Neuronal stem cell (in vitro differentiated cells): ENCODE data around the gene SLTM. TPM values are rescaled to one million over a fixed set of nuclear protein-coding genes. Genes with fewer than 3 reads are reported as not detected.
"Not testable (repeated sequence)": the region's sequence is repeated elsewhere in the genome, so short reads cannot be mapped to it uniquely, and the experiment has no call there.

Experiments used
- DNase-seq: peaks from one replicate; pipeline ENCODE4 v3.0.0-alpha.2; 2013; ENCODE audit warnings: low spot score
- H2AFZ ChIP-seq: one replicate; pipeline ENCODE4 v1.6.1; 2013; ENCODE audit warnings: mild to moderate bottlenecking, low read length, inconsistent platforms
- H2AK5ac ChIP-seq: 2 replicates; pipeline ENCODE4 v1.6.1; 2013; ENCODE audit warnings: low read depth, mild to moderate bottlenecking, inconsistent platforms, low read length, moderate library complexity, mixed read lengths
- H2BK120ac ChIP-seq: 2 replicates; pipeline ENCODE4 v1.6.1; 2013; ENCODE audit warnings: low read depth, mild to moderate bottlenecking, inconsistent platforms, low read length, moderate library complexity, mixed read lengths
- H2BK12ac ChIP-seq: one replicate; pipeline ENCODE4 v1.6.1; 2013; ENCODE audit warnings: low read length, inconsistent platforms
- H2BK15ac ChIP-seq: 2 replicates; pipeline ENCODE4 v1.6.1; 2013; ENCODE audit warnings: mild to moderate bottlenecking, low read length, inconsistent platforms, mixed read lengths
- H2BK5ac ChIP-seq: one replicate; pipeline ENCODE4 v1.6.1; 2013; ENCODE audit warnings: inconsistent platforms, mild to moderate bottlenecking, low read length, moderate library complexity
- H3K14ac ChIP-seq: one replicate; pipeline ENCODE4 v1.6.1; 2013; ENCODE audit warnings: low read length, inconsistent platforms
- H3K18ac ChIP-seq: 2 replicates; pipeline ENCODE4 v1.6.1; 2013; ENCODE audit warnings: low read length, inconsistent platforms
- H3K23ac ChIP-seq: 2 replicates; pipeline ENCODE4 v1.6.1; 2013; ENCODE audit warnings: low read depth, mild to moderate bottlenecking, mixed read lengths, low read length, inconsistent platforms; ENCODE audit not compliant: poor library complexity
- H3K27ac ChIP-seq: replicated peaks from 3 replicates; pipeline ENCODE4 v1.5.1; 2013; ENCODE audit warnings: low read length, inconsistent platforms
- H3K27me3 ChIP-seq, 3 experiments: 2 replicates each; pipeline ENCODE4 v1.6.1; 2013; ENCODE audit warnings: low read length in 3 of 3, mild to moderate bottlenecking in 2 of 3, inconsistent platforms in 1 of 3, low read depth in 1 of 3, mixed read lengths in 1 of 3, moderate library complexity in 1 of 3; ENCODE audit not compliant: control insufficient read depth in 3 of 3, insufficient read depth in 3 of 3
- H3K36me3 ChIP-seq, 2 donors: replicated peaks in 1 of 2; 2 replicates each; pipeline ENCODE4 v1.6.1; 2013; ENCODE audit warnings: low read length in 2 of 2; ENCODE audit not compliant: control insufficient read depth in 2 of 2, insufficient read depth in 2 of 2
- H3K4ac ChIP-seq: 2 replicates; pipeline ENCODE4 v1.6.1; 2013; ENCODE audit warnings: inconsistent platforms, mild to moderate bottlenecking, low read length, moderate library complexity
- H3K4me1 ChIP-seq, 2 donors: 1 replicate in 1 of 2; 2 replicates in 1 of 2; pipeline ENCODE4 v1.6.1; 2013; ENCODE audit warnings: low read length in 2 of 2, low read depth in 1 of 2; ENCODE audit not compliant: control insufficient read depth in 2 of 2, insufficient read depth in 1 of 2
- H3K4me2 ChIP-seq: one replicate; pipeline ENCODE4 v1.6.1; 2013; ENCODE audit warnings: mild to moderate bottlenecking, low read length, inconsistent platforms; ENCODE audit not compliant: insufficient read depth, poor library complexity, severe bottlenecking
- H3K4me3 ChIP-seq, 2 donors: 2 replicates each; pipeline ENCODE4 v1.5.1; 2013; ENCODE audit warnings: low read length in 2 of 2, mild to moderate bottlenecking in 2 of 2, inconsistent platforms in 1 of 2, moderate library complexity in 1 of 2
- H3K79me1 ChIP-seq: one replicate; pipeline ENCODE4 v1.6.1; 2013; ENCODE audit warnings: low read depth, mild to moderate bottlenecking, inconsistent platforms, low read length, moderate library complexity
- H3K9ac ChIP-seq: one replicate; pipeline ENCODE4 v1.6.1; 2013; ENCODE audit warnings: mild to moderate bottlenecking, low read depth, low read length, inconsistent platforms; ENCODE audit not compliant: poor library complexity
- H3K9me3 ChIP-seq, 2 donors: replicated peaks in 1 of 2; 2 replicates each; pipeline versions ENCODE3 to v1.6.1; 2013; ENCODE audit warnings: low read length in 2 of 2, mild to moderate bottlenecking in 2 of 2, inconsistent platforms in 1 of 2, low read depth in 1 of 2, mixed read lengths in 1 of 2, moderate library complexity in 1 of 2; ENCODE audit not compliant: control insufficient read depth in 2 of 2, insufficient read depth in 1 of 2
- H4K8ac ChIP-seq: one replicate; pipeline ENCODE4 v1.6.1; 2013; ENCODE audit warnings: low read depth, mild to moderate bottlenecking, inconsistent platforms, low read length, moderate library complexity
- H4K91ac ChIP-seq: one replicate; pipeline ENCODE4 v1.6.1; 2013; ENCODE audit warnings: low read length, low read depth, mild to moderate bottlenecking, inconsistent platforms; ENCODE audit not compliant: poor library complexity
- WGBS, 2 donors: extraction: QIAGEN DNeasy Blood & Tissue Kit; methylation state at CpG; one replicate each; pipeline ENCODE4 v1.1.7; 2013; ENCODE audit warnings: missing lambda C conversion rate in 2 of 2, mixed read lengths in 1 of 2; ENCODE audit not compliant: insufficient read length in 2 of 2, insufficient replicate concordance in 1 of 2; ENCODE audit errors: extremely low coverage in 2 of 2; 5-methylcytosine and 5-hydroxymethylcytosine counted together
- small RNA-seq: library from polyadenylated mRNA; stranded (forward); fragments of <200 nt; extraction: miRNeasy Mini kit (QIAGEN cat#:217004); gene quantifications from one replicate; pipeline ENCODE3, GENCODE V24; 2013; ENCODE audit not compliant: insufficient read depth

SLTM gene

GRCh38 chr15:58839485-58839884 is 94.0 kb downstream of the SLTM start:
- WGBS, 2 donors: no CpG with 5 or more reads among the region's 1 CpG
- DNase-seq: no peak
- Histone ChIP-seq H2BK120ac (no peak overlapping the region), H4K91ac (no peak overlapping the region), H3K4me2 (no peak overlapping the region), H3K14ac (no peak overlapping the region), H3K23ac (no peak overlapping the region), H3K4me3 (no peak overlapping the region), H2AFZ (no peak overlapping the region), H3K4me1 (no peaks in the 10 kb centered on the region), H2BK5ac (no peak overlapping the region), H2BK12ac (no peak overlapping the region), H3K4ac (no peak overlapping the region), H3K27me3 (no peaks in the 10 kb centered on the region), H3K79me1 (no peaks in the 10 kb centered on the region), H4K8ac (no peak overlapping the region), H3K9ac (no peak overlapping the region), H3K36me3 (peaks cover 0 to 16% of the 10 kb centered on the region in 2 donors), H3K27ac (no peak overlapping the region), H2BK15ac (no peak overlapping the region), H2AK5ac (no peak overlapping the region), H3K18ac (no peak overlapping the region), H3K9me3 (no peaks in the 10 kb centered on the region)

DNA sequence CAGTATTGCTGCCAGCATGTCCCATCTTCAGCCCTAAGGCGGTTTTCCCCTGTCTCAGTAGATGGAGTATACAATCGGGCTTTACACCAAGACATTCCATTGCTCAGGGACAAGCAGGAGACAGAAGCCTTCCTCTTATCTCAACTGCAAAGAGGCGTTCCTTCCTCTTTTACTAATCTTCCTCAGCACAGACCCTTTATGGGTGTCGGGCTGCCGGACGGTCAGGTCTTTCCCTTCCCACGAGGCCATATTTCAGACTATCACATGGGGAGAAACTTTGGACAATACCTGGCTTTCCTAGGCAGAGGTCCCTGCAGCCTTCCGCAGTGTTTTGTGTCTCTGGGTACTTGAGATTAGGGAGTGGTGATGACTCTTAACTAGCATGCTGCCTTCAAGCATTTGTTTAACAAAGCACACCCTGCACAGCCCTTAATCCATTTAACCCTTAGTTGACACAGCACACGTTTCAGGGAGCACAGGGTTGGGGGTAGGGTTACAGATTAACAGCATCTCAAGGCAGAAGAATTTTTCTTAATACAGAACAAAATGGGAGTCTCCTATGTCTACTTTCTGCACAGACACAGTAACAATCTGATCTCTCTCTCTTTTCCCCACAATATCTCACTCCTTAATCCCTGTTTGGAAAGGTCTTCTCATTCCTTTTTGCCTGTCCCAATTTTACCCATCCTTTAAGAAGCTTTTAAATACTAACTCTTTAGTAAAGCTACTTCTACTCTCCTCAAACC is 99.6 kb downstream of the SLTM start:
- Histone ChIP-seq H3K36me3 (peaks cover 0 to 41% of the 10 kb centered on the region in 2 donors), H3K4me3 (peak overlapping the region in 1 of 2 donors; percentile 52), H3K27ac (peak overlapping the region; percentile 51), H3K4me2 (peak overlapping the region; percentile 20)
- H2BK120ac ChIP-seq, H2BK5ac ChIP-seq, H4K91ac ChIP-seq, H3K4me1 ChIP-seq, H2AK5ac ChIP-seq, H3K79me1 ChIP-seq, H3K9ac ChIP-seq, H3K18ac ChIP-seq, H3K27me3 ChIP-seq, H2BK15ac ChIP-seq, DNase-seq, H3K14ac ChIP-seq, H3K4ac ChIP-seq, H2BK12ac ChIP-seq, H2AFZ ChIP-seq, H3K23ac ChIP-seq, H4K8ac ChIP-seq, H3K9me3 ChIP-seq: not testable (repeated sequence)
- WGBS, 2 donors: no CpG with 5 or more reads among the region's 9 CpGs

GRCh38 chr15:58830556-58830955 is 102.9 kb downstream of the SLTM start:
- WGBS, 2 donors: no CpG with 5 or more reads among the region's 2 CpGs
- Histone ChIP-seq H3K23ac (no peak overlapping the region), H3K9ac (no peak overlapping the region), H3K4me2 (no peak overlapping the region), H3K27ac (no peak overlapping the region), H2BK5ac (no peak overlapping the region), H3K9me3 (no peaks in the 10 kb centered on the region), H3K79me1 (no peaks in the 10 kb centered on the region), H2AFZ (no peak overlapping the region), H3K27me3 (no peaks in the 10 kb centered on the region), H4K91ac (no peak overlapping the region), H3K18ac (no peak overlapping the region), H3K14ac (no peak overlapping the region), H2AK5ac (no peak overlapping the region), H2BK12ac (no peak overlapping the region), H3K4me3 (no peak overlapping the region), H3K4me1 (peaks cover 0 to 4% of the 10 kb centered on the region in 2 donors), H2BK120ac (no peak overlapping the region), H3K36me3 (peaks cover 0 to 49% of the 10 kb centered on the region in 2 donors), H2BK15ac (no peak overlapping the region), H4K8ac (no peak overlapping the region), H3K4ac (no peak overlapping the region)
- DNase-seq: no peak

Small RNAs within 50 kb of the gene (small RNA-seq; reads per million reads assigned to genes)
- not detected for gene ZNF444P1
